ENCODE data around the gene TRPC4. TPM values are rescaled to one million over a fixed set of nuclear protein-coding genes. Genes with fewer than 3 reads are reported as not detected.

The TRPC4 gene
- total RNA-seq, 2 experiments from 2014 or later: not detected

DNA sequence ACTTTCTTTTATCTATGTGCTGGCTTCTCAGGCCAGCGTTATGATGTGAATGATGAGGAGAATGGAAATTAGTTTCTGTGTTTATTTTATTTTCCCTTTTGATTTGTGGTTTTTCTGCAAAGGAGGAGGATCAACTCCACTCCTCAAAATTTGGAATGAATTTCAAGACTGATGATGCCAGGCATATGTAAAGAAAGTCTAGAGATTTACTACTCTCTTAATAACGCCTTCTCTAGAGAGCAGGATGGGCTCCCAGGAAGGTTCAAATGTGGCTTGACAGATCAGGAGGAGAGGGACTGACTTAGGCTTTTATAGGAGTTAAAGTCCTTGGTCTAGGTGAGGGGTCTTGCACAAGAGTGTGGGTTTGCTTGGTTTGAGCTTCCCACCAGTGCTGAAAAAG, 255.9 kb downstream of the TRPC4 start:
- Histone ChIP-seq H3K9me3 (ENCODE audit: control insufficient read depth in 1 of 2, insufficient read depth in 1 of 2, low read length in 2 of 2) (no peaks in the 10 kb centered on the region), H3K4me1 (ENCODE audit: insufficient read depth, low read length) (no peaks in the 10 kb centered on the region), H3K36me3 (ENCODE audit: insufficient read depth, low read length) (no peaks in the 10 kb centered on the region), H3K27ac (ENCODE audit: low read depth in 1 of 2, low read length in 2 of 2) (no peak overlapping the region), H3K4me3 (ENCODE audit: low read length) (no peak overlapping the region), H3K27me3 (ENCODE audit: control insufficient read depth in 1 of 2, insufficient read depth in 2 of 2, low read length in 2 of 2) (no peaks in the 10 kb centered on the region)
- Mint-ChIP-seq H3K27ac (no peak overlapping the region), H3K4me1 (ENCODE audit: low read depth) (no peaks in the 10 kb centered on the region), H3K36me3 (ENCODE audit: low read depth) (no peaks in the 10 kb centered on the region), H3K27me3 (no peaks in the 10 kb centered on the region), H3K4me3 (no peak overlapping the region), H3K9me3 (no peaks in the 10 kb centered on the region)
- DNase-seq: no peak
- no peak for TF ChIP-seq CTCF (IDR thresholded peaks at IDR 0.05)
- ATAC-seq (ENCODE audit: poor library complexity): no peak
- ChIA-PET CTCF (no interaction called here), POLR2A (no interaction called here)
- intact Hi-C loops (cut with DNase I, micrococcal nuclease): no loop called here

- no peak overlapping the region for H3K27ac ChIP-seq (ENCODE audit: low read depth in 1 of 2, low read length in 2 of 2)
- H3K4me3 ChIP-seq (ENCODE audit: low read length): no peak overlapping the region
- CTCF ChIA-PET: no interaction called here
- no peaks in the 10 kb centered on the region for H3K27me3 Mint-ChIP-seq
- TF ChIP-seq CTCF (IDR thresholded peaks at IDR 0.05): no peak
- ATAC-seq (ENCODE audit: poor library complexity) (no peak), DNase-seq (no peak)
- no peaks in the 10 kb centered on the region for H3K27me3 ChIP-seq (ENCODE audit: control insufficient read depth in 1 of 2, insufficient read depth in 2 of 2, low read length in 2 of 2)
- intact Hi-C loops (cut with DNase I, micrococcal nuclease): no loop called here
- no peaks in the 10 kb centered on the region for H3K36me3 ChIP-seq (ENCODE audit: insufficient read depth, low read length)
- H3K4me1 ChIP-seq (ENCODE audit: insufficient read depth, low read length): no peaks in the 10 kb centered on the region
- H3K4me3 Mint-ChIP-seq: no peak overlapping the region
- no peaks in the 10 kb centered on the region for H3K36me3 Mint-ChIP-seq (ENCODE audit: low read depth)
- no peaks in the 10 kb centered on the region for H3K9me3 Mint-ChIP-seq
- H3K4me1 Mint-ChIP-seq (ENCODE audit: low read depth): no peaks in the 10 kb centered on the region
- no peaks in the 10 kb centered on the region for H3K9me3 ChIP-seq (ENCODE audit: control insufficient read depth in 1 of 2, insufficient read depth in 1 of 2, low read length in 2 of 2)
- no peak overlapping the region for H3K27ac Mint-ChIP-seq
- POLR2A ChIA-PET: no interaction called here
Measured at GRCh38 chr13:37613236-37613635, 256.3 kb downstream of the TRPC4 start.

- Mint-ChIP-seq H3K36me3 (ENCODE audit: low read depth) (no peaks in the 10 kb centered on the region), H3K27ac (no peak overlapping the region), H3K27me3 (no peaks in the 10 kb centered on the region), H3K4me1 (ENCODE audit: low read depth) (no peaks in the 10 kb centered on the region), H3K4me3 (no peak overlapping the region), H3K9me3 (no peaks in the 10 kb centered on the region)
- no peak for ATAC-seq (ENCODE audit: poor library complexity)
- POLR2A ChIA-PET: no interaction called here
- CTCF ChIA-PET: no interaction called here
- Histone ChIP-seq H3K4me1 (ENCODE audit: insufficient read depth, low read length) (no peaks in the 10 kb centered on the region), H3K27ac (ENCODE audit: low read depth in 1 of 2, low read length in 2 of 2) (no peak overlapping the region), H3K27me3 (ENCODE audit: control insufficient read depth in 1 of 2, insufficient read depth in 2 of 2, low read length in 2 of 2) (no peaks in the 10 kb centered on the region), H3K4me3 (ENCODE audit: low read length) (no peak overlapping the region), H3K36me3 (ENCODE audit: insufficient read depth, low read length) (no peaks in the 10 kb centered on the region), H3K9me3 (ENCODE audit: control insufficient read depth in 1 of 2, insufficient read depth in 1 of 2, low read length in 2 of 2) (no peaks in the 10 kb centered on the region)
- intact Hi-C loops (cut with DNase I, micrococcal nuclease): no loop called here
- TF ChIP-seq CTCF (IDR thresholded peaks at IDR 0.05): no peak
- no peak for DNase-seq
Measured at GRCh38 chr13:37608750-37609339, 260.7 kb downstream of the TRPC4 start.
